GM12891 (cell line): ENCODE data around the gene KPNA3.

Experiments used
- POLR2A ChIP-seq: IDR thresholded peaks from 2 replicates; pipeline ENCODE4 v1.6.1; 2011; ENCODE audit warnings: low read depth, low read length, control low read depth
- POLR2AphosphoS5 ChIP-seq: IDR thresholded peaks from 2 replicates; pipeline ENCODE4 v1.6.1; 2011; ENCODE audit warnings: low read depth, low read length, control low read depth

DNA sequence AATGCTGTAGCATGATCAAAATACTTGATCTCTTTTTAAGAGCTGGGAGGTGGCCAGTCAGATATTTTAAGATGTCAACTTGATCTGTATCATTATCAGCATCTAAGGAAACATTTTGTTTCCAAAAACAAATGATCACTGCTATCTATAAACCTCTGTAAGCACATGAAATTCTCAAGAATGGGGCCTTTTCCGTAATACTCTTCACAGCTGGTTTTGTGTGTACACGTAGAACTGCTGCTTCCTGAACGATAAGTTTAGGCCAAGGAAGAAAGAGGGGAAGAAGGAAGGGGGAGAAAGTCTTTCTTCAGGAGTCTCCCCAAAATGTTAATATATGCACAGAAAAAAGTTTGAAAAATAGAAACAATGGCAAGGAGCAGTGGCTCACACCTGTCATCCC lies 138.5 kb downstream of the KPNA3 start:
- no peak for TF ChIP-seq POLR2A
- no peak for TF ChIP-seq POLR2AphosphoS5
